Activated CD4-positive, CD25-positive, alpha-beta regulatory T cell treated with anti-CD3 and anti-CD28 coated beads, Interleukin-2, amount 50 U/mL, for 16 hours (primary cell): ENCODE measurements around the gene GPR83.
"Not testable (repeated sequence)": the region's sequence is repeated elsewhere in the genome, so short reads cannot be mapped to it uniquely, and the experiment has no call there.

Source experiments
- DNase-seq: peaks from one replicate; pipeline ENCODE4 v3.0.0-alpha.2; 2020; ENCODE audit warnings: low read depth, low spot score

GPR83 gene

DNA sequence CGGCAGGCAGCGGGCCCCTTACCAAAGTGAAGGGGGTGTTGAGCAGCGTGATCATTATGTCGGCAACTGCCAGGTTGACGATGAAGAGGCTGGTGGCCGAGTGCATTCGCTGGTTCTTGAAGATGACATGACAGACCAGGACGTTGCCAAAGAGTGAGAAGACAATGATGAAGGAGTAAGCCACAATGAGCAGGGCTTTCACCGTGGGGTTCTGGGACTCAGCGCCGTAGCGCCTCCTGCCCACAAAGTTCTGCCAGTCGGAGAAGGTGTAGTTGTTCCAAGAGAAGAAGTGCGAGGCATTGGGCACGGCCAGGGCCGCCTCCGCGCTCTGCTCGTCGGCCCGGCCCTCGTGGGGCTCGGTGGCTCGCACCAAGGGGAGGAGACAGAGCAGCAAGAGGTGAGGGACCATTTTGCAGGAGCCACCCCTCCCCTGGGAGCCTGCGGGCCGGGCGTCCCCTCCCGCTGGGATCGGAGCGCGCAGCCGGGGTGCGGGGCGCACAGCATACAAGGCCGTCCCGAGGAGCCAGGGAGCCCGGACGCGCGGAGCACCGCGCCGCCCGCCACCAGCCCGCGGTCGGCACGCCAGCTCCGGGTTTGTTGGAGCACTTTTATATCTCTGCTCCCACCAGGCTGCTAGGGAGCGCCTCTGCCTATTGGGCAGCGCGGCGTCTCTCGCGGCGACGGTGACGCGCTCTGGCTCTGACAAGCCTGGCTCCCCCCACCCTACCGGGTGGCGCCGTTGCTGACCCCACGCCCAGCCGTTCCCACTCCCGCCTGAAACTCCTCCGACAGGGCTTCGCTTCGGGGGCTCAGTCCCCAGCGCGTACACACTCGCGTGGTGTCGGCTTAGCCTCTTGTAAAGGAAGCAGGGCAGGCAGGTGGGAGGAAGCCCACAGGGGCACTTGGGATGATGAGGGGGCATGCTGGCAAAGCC is at the start of gene GPR83:
Gene GPR83, minus strand, starts transcription at position 581 of the 934 bp plus-strand sequence. Its CDS starts 172 bp downstream, at position 409.
- no peak for DNase-seq

DNA sequence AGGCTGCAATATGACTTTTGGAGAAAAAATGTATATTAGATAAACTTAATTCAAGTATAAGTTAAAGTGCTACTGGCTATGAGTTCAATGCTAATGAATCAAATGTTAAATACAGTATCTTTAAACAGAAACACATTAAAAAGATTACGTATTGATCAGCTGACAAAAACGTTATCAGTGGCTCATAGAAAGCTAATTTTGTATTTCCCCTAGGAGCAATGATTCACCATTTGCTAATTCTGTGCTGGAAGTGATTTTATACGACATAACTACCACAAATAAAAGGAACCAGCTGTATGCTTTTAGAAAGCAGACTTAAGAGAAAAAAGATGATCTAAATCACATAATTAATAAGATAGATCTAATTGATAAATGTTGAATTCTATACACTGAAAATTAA is 48.8 kb upstream of the GPR83 start:
- no peak for DNase-seq

DNA sequence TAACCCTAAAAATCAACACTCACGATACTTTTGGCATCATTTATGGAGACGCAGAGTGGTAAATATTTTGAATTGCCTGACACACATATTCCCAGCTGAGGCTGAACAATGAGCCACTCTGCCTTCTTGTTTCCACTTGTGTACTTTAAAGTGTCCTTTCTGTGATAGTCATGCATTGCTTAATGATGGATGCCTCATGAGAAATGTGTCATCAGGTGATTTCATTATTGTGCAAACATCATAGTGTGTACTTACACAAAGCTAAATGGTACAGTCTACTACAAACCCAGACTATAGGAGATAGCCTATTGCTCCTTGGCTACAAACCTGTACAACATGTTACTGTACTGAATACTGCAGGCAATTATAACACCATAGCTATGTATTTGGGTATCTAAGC is 48.2 kb upstream of the GPR83 start:
- no peak for DNase-seq

DNA sequence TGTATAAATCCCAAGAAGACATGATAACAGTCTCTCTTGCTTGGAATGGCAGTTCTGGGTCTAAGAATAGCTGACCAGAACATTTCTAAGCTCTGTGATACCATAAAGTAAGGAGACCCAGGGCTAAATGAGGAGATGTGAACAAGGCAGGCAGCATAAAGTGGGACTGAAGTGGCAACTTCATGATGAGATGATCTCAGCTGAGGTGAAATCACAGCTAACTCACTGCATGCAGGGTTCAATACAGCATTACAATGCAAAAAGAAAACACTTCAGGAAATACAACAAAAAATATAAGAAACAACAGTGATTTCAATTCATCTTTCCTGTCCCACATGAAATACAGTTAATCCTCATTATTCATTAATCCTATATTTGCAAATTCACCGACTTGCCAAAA is 47.8 kb upstream of the GPR83 start:
- DNase-seq: no peak

DNA sequence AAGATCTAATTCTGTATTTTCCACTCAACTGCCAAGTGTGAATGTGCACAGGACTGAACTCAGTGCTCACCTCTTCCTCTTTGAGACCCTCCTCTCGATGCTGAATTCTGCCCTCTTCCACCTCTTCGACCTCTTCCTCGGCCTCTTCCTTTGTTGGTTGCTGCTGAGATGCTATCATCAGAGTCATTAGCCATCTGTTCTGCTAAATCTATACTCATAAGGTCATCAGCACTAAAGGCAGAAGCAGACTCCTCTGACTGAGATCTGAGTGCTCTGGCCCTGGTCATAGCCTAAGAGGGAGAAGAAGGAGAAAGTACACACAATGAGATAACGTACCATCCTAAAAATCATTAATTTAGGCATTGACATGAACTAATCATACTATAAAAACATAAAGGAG is 45.9 kb upstream of the GPR83 start:
- DNase-seq: no peak

DNA sequence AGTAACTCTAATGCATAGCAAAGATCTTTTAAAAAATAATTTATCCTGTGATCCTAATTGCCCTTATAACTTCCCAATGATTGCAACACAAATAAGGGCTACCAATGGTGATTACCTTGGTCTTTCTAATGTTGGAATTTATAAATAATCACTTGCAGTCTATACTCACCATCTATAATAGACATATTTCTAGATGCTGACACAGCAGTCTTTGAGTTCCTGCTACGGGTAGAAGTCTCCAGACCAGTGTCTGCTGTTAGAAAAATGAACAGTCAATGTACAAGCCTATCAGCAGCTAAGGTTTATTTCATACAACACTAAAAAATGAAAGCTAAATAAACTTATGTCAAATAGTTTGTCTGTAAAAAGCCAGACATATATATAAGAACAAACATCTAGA is 44.4 kb upstream of the GPR83 start:
- no peak for DNase-seq

DNA sequence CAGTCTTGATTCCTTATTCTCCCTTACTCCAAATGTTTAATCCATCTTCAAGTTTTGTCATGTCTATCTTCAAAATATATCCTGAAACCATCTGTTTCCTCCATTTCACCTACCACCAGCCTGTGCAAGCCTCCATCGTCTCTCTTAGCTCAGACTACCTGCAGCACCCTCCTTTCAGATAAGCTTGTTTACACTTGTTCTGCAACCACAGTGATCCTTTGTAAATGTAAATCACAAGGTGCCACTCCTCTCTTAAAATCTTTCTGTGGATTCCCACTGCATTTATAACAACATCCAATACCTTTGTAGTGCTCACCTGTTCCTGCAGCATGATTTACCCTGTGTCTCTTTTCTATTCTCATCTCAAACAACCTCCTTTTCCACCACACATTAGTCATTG is 31.8 kb upstream of the GPR83 start:
- no peak for DNase-seq

DNA sequence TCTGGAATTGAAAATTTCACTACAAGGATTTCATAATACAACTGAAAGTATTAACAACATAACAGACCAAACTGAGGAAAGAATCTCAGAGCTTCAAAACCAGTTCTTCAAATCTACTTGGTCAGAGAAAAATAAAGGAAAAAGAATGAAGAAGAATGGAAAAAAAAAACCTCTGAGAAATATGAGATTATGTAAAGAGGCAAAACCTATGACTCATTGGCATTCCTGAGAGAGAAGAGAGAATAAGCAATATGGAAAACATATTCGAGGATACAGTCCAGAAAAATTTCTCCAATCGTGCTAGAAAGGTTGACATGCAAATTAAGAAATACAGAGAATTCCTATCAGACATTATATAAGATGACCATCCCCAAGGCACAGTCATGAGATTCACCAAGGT is 23.4 kb upstream of the GPR83 start:
- no peak for DNase-seq

DNA sequence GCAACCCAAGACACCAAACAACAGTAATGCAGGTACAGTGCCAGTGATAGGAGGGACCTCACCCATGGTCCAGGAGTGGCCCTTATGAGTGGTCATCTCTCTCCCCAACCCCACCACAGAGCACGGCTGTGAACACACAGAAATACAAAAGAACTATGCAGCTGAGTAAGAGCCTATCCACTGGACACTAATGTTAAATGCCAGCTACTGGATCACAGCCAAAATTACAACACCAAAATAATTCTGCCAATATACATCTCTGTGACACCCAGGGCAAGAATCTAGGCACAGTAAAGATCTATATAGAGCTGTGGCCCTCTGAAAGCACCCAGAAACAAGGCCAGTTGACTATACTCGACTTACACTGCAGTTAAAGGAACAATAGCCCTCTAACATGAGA is 22.8 kb upstream of the GPR83 start:
- DNase-seq: no peak

DNA sequence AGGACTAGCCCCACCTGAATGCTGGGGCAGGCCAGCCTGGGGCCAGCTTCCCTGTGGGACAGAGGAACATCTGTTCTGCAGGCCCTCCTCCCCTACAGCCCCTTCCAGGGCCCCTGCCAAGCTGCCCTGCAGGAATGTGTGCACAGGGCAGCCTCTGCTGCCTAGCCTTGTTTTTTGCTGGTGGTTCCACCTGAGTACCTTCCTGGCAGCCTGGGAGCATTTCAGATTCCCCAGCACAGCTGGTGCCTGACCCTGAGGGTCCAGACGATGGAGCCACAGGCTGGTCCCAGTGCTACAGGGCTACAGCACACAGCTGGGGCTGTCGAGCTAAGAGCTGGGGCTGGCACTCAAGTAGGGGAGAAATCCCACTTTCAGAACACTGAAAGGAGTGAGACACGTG is 22.3 kb upstream of the GPR83 start:
- no peak for DNase-seq

DNA sequence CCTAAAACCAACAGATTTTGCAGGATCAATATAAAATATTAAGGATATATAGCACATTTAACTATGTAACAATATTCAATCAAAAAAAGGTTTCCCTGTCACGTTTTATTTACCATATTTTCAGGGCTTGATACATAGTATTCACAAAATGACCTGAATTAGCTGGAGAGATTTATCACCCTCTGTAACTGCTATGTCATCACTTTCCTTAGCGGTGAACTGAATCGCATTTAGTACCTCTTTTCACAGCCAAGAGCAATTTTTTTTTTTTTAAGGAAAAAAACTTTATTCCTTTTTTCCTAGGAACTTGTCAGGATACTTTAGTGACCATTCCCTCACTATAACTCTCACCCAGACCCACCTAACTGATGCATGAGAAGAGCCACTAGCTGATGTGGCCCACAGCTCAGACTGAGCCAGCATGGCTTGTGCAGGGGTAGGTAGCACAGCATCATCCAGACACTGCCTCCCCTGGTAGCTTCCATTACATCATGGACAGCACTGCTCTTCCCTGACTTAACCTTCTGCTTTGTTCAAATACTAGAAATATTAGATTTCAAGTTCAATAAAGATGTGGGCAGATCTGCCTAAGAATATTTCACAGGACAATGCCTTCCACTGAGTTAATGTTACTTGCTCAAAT is 17.0 kb upstream of the GPR83 start:
- DNase-seq: no peak

DNA sequence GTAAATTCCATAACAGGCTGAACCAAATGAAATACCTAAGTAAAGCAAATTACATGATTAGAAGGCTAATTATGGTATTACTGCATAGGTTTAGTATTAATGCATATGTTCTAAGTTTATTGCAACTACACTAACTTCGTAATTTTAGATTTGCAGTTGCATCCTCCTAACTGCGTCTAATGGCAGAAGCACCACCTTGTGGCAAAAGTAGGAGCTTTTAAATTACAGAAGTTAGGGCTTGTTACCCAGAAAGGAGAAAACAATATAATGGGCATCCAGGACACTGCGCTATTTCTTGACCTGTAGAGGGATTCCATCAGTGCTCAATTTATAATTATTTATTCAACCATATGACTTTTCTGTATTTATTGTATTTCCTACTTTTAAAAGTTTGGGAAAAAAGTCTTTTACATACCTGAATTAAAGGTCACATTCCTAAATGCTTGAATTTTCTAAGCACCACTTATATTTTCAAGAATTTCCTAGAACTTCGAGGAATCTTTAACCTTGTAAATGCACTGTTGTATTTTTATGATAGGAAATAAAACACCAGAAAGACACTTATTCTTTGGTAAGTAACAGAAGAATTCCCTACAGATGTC is 16.3 kb upstream of the GPR83 start:
- no peak for DNase-seq

DNA sequence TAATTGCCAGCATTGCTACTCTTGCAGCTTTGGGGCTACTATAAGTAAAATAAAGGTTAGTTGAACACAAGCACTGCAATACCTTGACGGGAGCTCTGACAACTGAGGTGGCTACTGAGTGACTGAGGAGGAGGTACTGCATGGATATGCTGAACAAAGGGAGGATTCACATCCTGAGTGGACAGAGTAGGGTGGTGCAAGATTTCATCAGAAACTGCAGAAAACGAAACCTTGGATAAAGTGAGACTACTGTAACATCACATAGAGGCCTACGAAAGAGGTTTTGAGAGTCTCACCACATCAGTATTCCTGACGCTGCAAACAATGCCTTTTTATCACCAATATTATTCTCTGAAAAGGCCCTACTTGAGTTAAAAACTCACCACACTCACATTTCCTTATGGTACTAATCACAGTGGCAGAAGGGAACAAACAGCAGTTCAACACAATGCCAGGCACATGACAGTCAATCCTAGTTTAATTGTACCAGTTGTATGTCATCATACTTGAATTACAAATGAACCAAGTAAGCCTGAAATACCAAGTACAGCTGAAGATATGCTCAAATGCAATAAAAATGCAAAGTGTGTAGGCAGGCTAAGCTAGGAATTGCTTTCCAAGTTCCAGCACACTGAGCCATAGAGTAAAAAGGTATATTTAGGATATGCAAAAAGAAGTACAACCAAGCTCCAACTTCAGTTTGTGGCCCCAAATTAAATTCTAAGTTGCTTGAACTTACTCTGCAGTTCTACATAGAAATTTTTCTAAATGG is 4.0 kb upstream of the GPR83 start:
- no peak for DNase-seq

DNA sequence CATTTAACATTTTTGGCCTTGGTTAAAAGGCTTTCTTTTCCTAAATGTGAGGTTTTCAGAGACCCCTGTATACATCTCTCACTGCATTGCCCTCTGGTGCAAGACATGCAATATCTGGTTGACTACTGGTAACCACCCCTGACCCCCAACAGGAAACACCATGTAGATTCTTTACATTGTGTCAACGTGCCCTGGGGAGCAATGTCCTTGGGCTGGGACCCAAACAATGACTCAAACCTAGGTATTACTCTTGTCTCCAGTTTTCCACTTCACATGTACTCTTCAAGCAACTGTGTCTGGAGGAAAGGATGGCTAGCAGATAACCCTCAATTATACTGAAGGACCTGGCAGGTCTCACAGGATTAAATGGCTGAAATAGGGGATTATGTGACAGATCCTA is 1.1 kb upstream of the GPR83 start:
- no peak for DNase-seq

DNA sequence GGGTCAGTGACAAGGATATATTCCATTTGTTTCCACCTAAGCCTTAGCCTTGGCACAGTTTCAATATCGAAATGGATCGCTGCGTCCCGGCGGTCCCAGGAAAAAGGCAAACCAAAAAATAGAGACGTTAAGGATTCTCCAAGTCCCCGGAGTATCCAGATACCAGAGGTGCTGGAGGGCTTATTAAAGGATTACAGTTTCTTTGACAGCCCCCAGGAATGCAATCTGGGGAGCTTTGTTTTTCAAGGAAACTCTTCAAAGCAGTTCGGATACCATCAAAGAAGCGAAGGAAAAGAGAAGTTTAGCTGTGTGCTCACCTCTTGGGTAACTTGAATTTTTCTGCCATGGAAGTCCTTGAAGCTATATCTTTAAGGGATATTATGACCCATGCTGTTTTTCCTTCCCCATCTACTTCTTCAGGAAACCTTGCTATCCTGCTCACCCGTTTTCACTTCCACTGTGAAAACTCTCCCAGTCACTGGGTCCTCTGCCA is 600 bp upstream of the GPR83 start:
- DNase-seq: no peak

DNA sequence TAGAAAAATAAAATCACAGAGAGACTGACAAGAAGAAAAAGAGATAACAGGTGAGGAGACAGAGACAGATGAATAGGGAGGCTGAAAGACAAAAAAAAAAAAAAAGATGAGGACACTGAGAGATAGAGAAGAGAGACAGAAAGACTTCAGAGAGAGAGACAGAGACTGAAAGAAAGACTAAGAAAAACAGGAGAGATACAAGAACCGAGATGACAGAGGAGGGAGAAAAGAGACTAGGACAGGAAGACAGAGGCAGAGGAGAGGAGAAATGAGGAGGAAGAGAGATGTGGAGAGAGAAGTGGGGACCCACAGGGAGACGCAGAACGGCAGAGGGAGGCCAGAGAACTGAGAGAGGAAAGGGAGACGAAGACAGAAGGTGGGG is 771 bp downstream of the GPR83 start:
- DNase-seq: no peak

DNA sequence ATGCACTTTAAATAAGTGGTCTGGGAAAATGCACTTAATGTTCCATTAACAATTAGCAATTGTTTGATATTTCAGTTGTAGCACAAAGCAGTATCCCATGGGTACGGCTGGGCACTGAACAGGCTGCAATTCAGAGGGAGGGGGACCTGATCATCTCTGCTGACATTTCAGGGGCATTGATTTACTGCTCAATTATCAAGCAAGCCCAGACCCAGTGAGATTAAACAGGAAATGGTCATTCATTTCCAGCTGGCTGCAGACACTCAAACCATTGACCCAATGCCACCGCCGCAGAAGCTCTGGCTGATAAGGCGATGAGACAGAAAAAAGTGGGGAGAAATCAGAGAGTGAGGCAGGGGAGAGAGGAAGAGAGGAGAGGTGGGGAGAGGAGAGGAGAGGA is 1.2 kb downstream of the GPR83 start:
- no peak for DNase-seq

DNA sequence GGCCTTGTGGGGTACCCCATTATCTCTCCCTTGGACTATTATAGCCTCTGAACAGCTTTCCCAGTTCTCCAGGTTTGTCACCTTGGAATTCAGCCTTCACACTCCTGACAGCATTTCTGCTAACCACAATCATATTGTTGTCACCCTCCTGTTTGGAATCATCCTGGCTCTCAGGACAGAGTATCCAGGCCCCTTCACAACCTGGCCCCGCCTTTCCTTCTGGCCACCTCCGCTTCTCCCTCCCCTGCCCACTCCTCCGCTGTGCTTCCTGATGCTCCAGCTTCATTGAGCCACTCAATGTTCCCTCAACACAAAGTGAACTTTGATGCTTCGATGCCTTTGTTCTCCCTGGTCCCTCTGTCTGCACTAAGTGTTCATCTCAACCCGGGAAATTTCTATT is 3.1 kb downstream of the GPR83 start:
- DNase-seq: no peak

DNA sequence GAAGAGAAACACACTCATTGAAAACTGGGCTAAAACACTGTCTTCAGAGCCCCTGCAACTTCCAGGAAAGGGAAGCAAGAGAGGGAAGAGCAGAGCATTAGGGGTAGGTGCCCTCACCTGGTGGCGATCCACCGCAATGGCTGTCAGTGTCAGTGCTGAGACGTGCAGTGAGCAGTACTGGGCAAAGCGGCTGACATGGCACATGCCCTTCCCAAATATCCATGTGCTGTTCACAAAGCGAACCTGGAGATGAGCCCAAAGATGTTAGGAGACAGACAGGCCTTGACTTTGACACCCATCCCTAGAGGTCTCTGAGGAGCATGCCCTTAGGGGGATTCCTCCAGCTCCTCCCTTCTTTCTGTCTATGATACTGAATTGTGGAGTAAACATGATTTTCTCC is 4.9 kb downstream of the GPR83 start:
- DNase-seq: no peak

DNA sequence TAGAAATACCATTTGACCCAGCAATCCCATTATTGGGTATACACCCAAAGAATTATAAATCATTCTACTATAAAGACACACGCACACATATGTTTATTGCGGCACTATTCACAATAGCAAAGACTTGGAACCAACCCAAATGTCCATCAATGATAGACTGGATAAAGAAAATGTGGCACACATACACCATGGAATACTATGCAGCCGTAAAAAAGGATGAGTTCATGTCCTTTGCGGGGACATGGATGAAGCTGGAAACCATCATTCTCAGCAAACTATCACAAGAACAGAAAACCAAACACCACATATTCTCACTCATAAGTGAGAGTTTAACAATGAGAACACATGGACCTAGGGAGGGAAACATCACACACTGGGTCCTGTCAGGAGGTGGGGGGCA is 9.3 kb downstream of the GPR83 start:
- not testable (repeated sequence) for DNase-seq

DNA sequence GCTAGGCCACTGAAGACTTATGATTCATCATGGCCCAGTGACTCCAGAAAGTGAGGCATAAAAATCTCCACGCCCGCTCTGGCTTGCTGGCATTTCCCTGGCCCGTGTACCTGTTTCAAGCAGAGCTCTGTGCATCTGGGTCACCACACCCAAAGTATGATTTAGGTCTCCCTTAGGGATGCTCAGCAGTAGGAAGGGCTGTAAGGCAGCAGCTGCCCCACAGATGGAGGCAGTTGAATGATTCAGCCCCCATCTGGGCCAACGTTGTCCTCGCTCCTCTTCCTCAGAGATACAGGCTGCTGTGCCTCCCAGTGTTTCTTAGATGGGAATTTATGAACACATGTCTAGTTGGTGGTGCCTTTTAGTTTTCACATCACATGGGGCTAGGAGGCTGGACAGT is 21.6 kb downstream of the GPR83 start:
- no peak for DNase-seq

DNA sequence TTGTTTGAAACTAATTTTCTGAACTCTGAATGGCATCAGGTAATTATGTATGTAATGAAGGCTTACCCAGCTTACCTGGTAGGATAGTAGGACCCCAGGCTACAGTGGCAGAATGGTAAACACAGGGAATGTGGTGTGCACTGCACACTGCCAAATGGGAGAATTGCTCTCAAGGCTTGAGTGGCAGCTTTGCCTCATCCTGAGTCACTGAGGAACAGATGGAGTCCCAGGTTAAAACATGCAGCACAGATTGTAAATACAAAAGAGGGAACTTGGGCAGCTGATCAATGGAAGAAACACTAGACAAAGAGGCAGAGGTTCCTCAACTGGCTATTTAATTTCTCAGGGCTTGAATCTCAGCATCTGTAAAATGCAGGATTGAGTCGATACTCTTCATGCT is 24.4 kb downstream of the GPR83 start:
- no peak for DNase-seq
